GM21576 (cell line): Measurements from ENCODE around the gene ORC1.
"Not testable (repeated sequence)": the region's sequence is repeated elsewhere in the genome, so short reads cannot be mapped to it uniquely, and the experiment has no call there.

Experiments
- ATAC-seq: cut with Tn5 transposase; IDR thresholded peaks from one replicate; pipeline ENCODE4 v1.9.1; 2021; ENCODE audit warnings: mild to moderate bottlenecking, moderate library complexity; ENCODE audit not compliant: unreplicated experiment

Gene ORC1

DNA sequence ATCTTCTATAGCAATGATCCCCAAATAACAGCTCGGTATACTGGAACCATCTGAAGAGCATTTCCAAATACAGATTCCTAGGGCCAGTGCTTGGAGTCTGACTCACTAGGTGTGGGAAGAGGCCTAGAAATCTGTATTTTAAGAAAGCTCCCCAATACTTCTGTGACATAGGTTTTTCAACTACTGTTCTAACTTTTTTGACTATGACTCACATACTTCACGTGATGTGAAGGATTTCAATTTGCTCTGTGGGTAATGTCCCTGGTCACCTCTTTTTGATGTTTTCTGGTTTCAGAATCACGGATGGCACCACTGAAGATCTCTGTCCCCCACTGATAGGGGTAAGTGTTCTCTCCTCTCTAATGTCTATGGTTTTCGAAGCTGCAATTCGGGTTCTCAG lies 11.0 kb downstream of the ORC1 start:
- ATAC-seq: no peak

DNA sequence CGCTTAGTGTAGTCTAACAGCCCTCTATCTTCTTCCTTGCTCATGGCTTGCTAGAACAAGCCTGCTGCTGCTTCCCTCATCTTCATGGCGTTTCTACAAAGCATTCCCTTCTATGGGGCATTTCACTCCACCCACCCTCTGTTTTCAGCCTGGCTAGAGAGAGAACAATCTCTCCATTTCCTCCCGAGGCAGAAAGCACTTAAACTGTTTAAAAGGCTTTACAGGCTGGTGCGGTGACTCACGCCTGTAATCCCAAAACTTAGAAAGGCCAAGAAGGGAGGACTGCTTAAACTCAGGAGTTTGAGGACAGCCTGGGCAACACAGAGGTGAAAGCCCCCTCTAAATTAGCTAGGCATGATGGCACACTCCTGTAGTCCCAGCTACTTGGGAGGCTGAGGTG lies 17.8 kb downstream of the ORC1 start:
- ATAC-seq: no peak

DNA sequence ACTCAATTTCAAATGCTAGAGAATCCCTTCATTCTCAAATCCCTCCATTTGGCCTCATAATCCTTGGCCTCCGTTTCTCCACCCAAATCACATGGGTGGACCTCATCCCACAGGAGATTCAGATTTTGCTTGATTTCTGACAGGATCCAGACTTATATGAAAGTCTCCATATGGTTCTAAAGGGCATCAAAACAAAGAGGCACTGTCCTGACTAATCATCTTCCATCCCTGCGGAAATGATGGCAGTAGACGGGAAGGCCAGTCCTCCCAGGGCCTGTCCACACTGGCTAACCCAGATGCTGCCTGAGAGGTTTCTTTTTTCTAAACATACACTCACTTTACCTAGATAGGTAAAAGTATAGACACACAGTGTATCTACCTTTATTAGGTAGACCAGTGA lies 18.8 kb downstream of the ORC1 start:
- no peak for ATAC-seq

GRCh38 chr1:52369851-52370250 lies 34.4 kb downstream of the ORC1 start:
- ATAC-seq: not testable (repeated sequence)

DNA sequence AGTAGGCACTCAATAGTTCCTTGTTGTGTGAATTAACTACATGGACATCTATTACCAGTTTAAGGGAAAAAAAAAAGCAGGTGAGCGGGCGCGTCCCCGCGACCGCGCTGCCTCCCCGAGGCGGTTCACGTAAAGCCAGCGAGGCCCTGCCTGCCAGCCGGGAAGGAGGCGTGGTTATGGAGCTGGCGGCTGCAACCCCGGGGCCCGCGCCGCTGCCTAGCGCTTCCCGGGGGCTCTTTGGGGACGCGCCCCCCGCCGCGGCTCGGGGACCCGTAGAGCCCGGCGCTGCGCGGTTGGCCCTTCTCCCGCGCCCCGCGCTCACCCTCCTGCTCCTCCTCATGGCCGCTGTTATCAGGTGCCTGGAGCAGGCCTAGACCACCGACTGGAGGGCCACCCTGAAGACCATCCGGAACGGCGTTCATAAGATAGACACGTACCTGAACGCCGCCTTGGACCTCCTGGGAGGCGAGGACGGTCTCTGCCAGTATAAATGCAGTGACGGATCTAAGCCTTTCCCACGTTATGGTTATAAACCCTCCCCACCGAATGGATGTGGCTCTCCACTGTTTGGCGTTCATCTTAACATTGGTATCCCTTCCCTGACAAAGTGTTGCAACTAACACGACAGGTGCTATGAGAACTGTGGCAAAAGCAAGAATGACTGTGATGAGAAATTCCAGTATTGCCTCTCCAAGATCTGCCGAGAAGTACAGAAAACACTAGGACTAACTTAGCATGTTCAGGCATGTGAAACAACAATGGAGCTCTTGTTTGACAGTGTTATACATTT lies 35.6 kb downstream of the ORC1 start:
- no peak for ATAC-seq

DNA sequence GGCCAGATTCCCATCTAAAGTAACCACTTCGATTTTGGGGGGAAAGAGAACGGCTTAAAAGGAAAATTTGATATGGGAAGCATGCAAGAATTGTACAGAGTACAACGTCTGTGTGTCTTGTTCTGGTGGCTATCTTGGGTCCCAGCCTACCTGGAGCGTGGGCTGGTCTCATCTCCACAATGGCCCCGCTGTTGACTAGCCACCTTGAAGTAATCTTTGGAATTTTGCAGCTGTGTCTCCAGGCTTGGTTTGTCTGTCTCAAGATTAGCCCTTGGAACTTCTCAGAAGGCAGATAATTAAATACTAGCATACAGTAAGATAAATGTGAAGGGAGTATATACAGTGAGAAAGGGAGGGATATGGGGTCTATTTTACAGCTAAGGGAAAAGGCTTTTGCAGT lies 37.0 kb downstream of the ORC1 start:
- no peak for ATAC-seq

DNA sequence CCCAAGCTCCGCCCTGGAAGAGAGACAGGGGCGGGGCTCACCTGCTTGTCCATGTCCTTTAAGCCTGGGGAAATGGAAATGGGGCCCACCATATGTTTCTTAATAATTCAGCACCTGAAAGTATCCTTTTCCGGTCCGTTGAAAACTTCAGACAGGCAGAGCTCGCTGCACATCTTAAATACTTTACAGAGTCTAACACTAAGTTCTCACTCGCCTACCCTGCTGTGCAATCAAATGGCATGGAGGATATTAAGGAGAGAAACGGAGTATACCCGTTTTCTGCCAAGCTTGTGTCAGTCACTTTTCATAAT lies 37.8 kb downstream of the ORC1 start:
- no peak for ATAC-seq

DNA sequence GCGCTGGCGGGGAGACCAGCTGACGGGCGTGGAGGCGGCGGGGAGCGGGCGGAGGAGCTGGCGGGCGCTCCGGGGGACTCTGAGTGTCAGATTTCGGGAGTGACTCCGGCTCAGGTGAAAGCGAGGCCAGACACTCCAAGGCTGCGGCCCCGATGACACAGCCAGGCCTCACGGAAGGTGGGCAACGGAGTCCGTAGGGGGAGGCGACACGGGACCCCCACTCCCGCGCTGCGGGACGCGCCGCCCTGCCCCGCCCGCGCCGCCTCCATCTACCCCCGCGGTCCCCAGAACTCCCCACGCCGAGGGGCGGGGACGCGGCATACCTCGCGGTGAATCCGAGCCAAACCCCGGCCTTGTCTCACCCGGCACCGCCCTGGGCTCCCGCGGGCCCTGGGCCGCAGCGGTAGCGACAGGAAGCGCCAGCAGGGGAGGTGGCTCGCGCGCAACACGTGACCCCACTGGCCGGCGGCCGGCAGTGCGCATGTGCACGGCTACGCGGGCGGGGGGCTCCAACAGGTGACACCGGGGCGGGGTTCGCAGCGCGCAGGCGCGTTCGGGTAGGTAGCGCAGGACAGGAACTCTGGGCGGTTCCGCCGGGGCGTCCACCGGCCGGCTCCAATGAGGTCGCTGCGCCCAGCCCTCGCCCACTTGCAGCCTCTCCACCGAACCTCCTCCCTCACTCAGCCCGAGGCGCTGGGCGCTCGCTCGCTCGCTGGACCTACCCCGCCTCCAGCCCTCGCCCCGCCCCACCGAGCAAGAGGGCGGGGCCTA lies 38.3 kb downstream of the ORC1 start, which contains the start of gene CC2D1B:
CC2D1B (minus strand) TSS at position 460 of the 771 bp plus-strand sequence. CDS start 1,585 bp downstream, outside the sequence.
- ATAC-seq: peak; percentile 88

GRCh38 chr1:52365071-52365745 lies 39.0 kb downstream of the ORC1 start:
- no peak for ATAC-seq

DNA sequence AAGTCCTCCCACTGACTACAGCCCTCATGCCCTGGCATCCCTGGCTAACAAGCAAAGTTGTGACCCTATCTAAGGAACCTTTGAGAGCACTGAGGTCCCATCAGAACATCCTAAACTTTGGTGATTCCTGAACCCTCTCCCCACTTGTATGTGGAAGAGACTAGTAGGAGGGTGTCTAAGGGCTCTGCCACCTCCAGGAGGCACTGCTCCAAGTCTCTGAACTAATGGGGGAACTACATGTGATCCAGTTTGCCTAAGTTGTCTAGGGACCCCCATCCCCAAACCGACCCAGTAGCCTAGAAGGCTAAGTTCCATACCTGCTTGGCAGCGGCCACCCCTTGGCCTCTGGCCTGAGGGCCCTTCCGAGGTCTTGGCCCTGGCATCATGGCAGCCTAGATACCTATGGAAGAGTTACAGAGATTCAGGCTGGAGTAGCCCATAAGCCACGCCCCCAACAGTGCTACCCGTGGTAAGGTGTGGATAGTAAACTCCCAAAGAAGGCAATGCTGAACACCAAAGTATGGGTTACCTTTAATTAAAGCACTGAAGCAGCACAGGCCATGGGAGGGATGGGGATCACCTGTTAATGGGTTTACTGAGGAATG lies 39.9 kb downstream of the ORC1 start:
- no peak for ATAC-seq

GRCh38 chr1:52360595-52360968 lies 43.6 kb downstream of the ORC1 start:
- ATAC-seq: no peak

GRCh38 chr1:52359676-52360594 lies 44.3 kb downstream of the ORC1 start:
- ATAC-seq: no peak

DNA sequence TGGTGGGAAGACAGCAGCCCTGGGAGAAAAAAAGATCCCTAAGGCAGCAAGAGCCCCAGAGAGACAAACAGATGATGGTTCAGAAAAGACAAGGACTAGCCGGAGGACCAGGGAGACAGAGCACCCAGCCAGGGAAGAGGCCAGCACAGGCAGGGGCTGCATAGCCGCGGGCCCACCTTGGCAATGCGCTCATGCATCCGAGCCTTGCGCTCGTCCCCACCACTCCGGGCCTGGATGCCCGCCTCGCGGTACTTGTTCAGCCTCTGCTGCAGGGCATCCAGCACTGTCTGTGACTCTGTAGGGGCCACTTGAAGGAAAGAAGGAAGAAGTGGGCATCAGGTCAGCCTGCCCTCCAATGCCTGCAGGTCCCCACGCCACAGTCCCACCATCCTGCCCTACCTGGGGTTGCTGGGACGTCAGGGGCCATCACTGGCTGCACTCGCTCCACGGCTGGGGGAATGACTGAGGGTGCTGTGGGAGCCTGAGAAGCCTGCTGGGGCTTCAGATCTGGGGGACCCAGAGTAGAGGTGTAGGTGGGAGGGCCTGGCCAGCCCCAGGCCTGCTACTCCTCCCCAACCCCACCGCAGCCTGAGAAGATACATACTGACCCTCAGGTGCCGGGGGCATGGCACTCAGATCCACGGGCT lies 45.2 kb downstream of the ORC1 start:
- no peak for ATAC-seq

GRCh38 chr1:52357397-52357796 lies 46.8 kb downstream of the ORC1 start:
- ATAC-seq: no peak

DNA sequence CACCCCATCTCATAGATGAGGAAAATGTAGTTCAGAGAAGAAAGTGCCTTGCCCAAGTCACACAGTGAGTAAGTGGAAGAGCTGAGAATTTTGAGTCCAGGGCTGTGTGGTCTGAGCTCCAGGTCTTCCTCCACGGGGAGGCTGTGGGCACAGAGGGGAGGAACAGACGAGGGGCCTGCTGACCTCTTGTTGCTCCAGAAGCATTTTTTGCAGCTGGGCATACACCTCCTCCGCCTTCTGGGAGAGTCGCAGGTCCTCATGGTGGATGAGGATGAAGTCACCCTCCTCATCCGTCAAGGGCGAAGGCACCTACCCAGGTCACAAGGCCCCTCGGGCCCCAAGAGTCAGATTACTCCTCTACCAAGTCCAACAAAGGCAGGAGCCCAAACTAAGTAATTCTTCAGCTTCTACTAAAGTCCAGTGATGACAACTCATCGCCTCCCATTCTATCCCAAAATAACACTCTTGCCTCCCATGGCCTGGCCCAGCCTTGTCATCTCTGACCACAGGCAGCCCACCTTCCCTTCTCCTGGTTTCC lies 47.3 kb downstream of the ORC1 start:
- ATAC-seq: no peak

DNA sequence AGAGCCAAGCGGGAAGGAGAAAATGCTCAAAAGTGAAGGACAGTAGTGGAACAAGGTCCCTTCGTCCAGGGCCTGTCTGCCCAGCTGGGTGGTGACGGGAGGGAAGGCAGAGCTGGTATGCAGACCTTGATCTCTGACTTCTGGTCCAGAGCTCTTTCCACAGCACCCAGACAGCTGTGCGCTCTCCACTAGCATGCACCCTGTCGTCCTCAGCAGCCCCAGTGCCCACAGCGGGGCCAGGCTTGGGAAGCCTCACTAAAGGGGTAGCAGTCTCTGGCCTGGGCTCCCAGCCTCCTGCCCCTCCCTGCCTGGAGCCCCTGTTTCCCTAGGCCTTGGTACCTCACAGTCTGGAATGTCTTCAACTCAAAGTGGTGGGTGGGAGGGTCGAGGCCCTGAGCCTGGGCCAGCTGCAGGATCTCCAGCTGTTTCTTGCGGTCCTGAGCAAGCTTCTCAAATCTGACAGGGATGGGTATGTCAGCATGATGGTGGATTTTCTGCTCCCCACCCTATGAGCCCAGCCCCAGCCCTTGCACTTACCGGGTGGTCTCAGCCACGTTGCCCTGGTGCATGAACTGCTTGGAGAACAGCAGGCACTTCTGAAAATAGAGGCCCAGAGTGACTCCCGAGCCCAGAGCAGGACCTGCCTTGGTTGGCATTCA lies 48.2 kb downstream of the ORC1 start:
- no peak for ATAC-seq

GRCh38 chr1:52355436-52355835 lies 48.8 kb downstream of the ORC1 start:
- no peak for ATAC-seq

- ATAC-seq: no peak
These were observed 51.5 kb downstream of the ORC1 start for GRCh38 chr1:52352690-52353089.

GRCh38 chr1:52348704-52349300 lies 55.4 kb downstream of the ORC1 start:
- ATAC-seq: no peak
